GM12872 (cell line): ENCODE results near the gene DNAH9.

Experiments
- TF ChIP-seq, protein P1 (sequence below): IDR thresholded peaks from 3 replicates; pipeline ENCODE4 v1.5.1; 2011; ENCODE audit warnings: low read depth, mild to moderate bottlenecking, low read length, moderate library complexity; ENCODE audit not compliant: insufficient read depth

DNAH9 gene

GRCh38 chr17:11814655-11815262 is 216.5 kb downstream of the DNAH9 start:
- TF ChIP-seq, protein P1, sequence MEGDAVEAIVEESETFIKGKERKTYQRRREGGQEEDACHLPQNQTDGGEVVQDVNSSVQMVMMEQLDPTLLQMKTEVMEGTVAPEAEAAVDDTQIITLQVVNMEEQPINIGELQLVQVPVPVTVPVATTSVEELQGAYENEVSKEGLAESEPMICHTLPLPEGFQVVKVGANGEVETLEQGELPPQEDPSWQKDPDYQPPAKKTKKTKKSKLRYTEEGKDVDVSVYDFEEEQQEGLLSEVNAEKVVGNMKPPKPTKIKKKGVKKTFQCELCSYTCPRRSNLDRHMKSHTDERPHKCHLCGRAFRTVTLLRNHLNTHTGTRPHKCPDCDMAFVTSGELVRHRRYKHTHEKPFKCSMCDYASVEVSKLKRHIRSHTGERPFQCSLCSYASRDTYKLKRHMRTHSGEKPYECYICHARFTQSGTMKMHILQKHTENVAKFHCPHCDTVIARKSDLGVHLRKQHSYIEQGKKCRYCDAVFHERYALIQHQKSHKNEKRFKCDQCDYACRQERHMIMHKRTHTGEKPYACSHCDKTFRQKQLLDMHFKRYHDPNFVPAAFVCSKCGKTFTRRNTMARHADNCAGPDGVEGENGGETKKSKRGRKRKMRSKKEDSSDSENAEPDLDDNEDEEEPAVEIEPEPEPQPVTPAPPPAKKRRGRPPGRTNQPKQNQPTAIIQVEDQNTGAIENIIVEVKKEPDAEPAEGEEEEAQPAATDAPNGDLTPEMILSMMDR, result no peak

GRCh38 chr17:11816409-11816808 is 218.1 kb downstream of the DNAH9 start:
- TF ChIP-seq, protein P1, result no peak

DNA sequence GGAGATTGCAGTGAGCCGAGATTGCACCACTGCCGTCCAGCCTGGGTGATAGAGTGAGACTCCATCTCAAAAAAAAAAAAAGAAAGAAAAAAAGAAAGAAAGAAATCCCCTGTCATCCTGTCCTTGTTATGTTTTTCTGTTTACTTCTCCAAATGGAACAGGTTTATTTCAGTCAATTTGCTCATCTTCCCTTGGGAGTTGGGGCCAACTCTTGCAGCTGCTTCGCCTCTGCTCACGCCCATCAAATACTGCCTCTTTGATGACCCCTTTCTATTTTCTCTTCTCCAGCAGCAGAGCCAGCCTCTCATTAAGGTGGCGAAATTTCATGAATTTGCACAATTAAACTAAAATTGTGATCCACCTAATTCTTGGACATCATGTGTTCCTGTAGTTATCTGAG is 225.6 kb downstream of the DNAH9 start:
- TF ChIP-seq, protein P1, result no peak

GRCh38 chr17:11825572-11826209 is 227.4 kb downstream of the DNAH9 start:
- TF ChIP-seq, protein P1, result no peak

GRCh38 chr17:11832401-11833137 is 234.3 kb downstream of the DNAH9 start:
- TF ChIP-seq, protein P1, result no peak

DNA sequence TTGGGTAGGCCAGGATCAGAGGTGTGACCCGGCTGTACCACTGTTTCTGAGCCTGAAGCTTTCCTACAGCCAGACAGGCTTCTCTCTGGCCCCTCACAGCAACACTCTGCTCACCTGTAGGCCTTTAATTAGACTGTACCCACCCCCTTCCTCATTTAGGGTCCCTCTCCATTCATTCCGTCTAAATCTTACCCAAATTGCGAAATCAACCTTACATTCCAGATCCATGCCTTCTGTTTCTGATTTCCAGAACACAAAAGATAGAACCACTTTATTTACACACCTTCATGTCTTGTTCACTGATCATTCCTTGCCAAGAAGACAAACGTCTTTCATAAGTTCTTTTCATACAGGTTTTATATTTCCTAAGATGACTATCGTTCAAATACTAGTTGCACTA is 238.2 kb downstream of the DNAH9 start:
- TF ChIP-seq, protein P1, result no peak

GRCh38 chr17:11840052-11840451 is 241.8 kb downstream of the DNAH9 start:
- TF ChIP-seq, protein P1, result no peak
